Lower leg skin (tissue), 4 donors: ENCODE results near the gene C9orf152. TPM values are rescaled to one million over a fixed set of nuclear protein-coding genes. Genes with fewer than 3 reads are reported as not detected.

Experiments
- DNase-seq, 2 donors: peaks; one replicate each; pipeline ENCODE4 v3.0.0-alpha.2; 2019; ENCODE audit warnings: low spot score in 2 of 2
- H3K4me3 ChIP-seq: fragments of 200-600 bp; sonication (generic); 2 replicates; pipeline ENCODE4 v1.5.1; 2017; ENCODE audit warnings: mild to moderate bottlenecking, low read depth; ENCODE audit not compliant: poor library complexity, severe bottlenecking
- CTCF ChIP-seq, 3 donors: fragments of 450-650 bp; IDR thresholded peaks; one replicate each; pipeline ENCODE4 v1.5.1; 2016; ENCODE audit warnings: antibody characterized with exemption in 3 of 3, mild to moderate bottlenecking in 3 of 3, moderate library complexity in 2 of 3
- POLR2A ChIP-seq, 2 donors: fragments of 450-650 bp; IDR thresholded peaks; one replicate each; pipeline ENCODE4 v1.6.1; 2016 to 2017; ENCODE audit warnings: antibody characterized with exemption in 2 of 2, mild to moderate bottlenecking in 1 of 2, moderate library complexity in 1 of 2
- WGBS, 2 donors: methylation state at CpG; one replicate each; pipeline ENCODE4 v1.1.5; 2018; 5-methylcytosine and 5-hydroxymethylcytosine counted together
- intact Hi-C: fragments of 100-400 bp; cut with DNase I; formaldehyde crosslinking; loops from one replicate; pipeline ENCODE4 v1.15.0; 2023; ENCODE audit warnings: low total_unique reads
- total RNA-seq, 4 donors: library from RNA; depleted of rRNA; stranded (reverse); fragments of >200 nt; gene quantifications; one replicate each; pipeline ENCODE4 v1.1.0, GENCODE V29; 2016

The C9orf152 gene
- total RNA-seq, 4 donors from 2014 or later, result 4.1 to 15.7 (median 8.4) TPM

GRCh38 chr9:110173322-110173642, 34.7 kb downstream of the C9orf152 start:
- TF ChIP-seq CTCF (IDR thresholded peaks at IDR 0.05) (no peak), POLR2A (IDR thresholded peaks at IDR 0.05) (no peak)
- DNase-seq, result peak in 1 of 2 donors; percentile 43
- H3K4me3 ChIP-seq, result no peak overlapping the region
- intact Hi-C loops, result no loop called here
- 78% methylated on average over 7 of the region's 7 CpGs for WGBS, 2 donors

GRCh38 chr9:110170357-110171257, 37.4 kb downstream of the C9orf152 start:
- WGBS, 2 donors, result 88 to 89% methylated on average over 9 of the region's 9 CpGs
- no peak for DNase-seq
- no peak for TF ChIP-seq CTCF (IDR thresholded peaks at IDR 0.05)
- no peak for TF ChIP-seq POLR2A (IDR thresholded peaks at IDR 0.05)
- H3K4me3 ChIP-seq, result no peak overlapping the region
- intact Hi-C loops, result no loop called here

DNA sequence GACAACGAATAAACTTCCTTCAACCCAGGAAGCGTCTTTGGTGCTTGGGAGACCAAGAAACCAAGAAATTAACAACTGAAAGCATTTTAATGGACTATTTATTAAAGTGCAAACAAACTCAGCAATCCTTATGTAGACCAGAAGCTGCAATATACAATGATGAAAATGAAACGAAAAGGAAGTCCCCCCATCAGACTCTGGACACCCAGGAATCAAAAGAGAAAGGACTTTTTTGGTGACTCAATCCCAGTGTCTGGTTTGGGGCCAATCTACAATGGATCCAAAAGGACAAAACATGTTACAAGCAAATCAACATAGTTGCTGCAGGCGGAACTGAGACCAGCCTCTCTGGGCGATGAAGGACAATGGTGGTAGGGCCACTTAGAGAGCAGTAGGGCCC, 39.5 kb downstream of the C9orf152 start:
- TF ChIP-seq CTCF (IDR thresholded peaks at IDR 0.05) (no peak), POLR2A (IDR thresholded peaks at IDR 0.05) (no peak)
- H3K4me3 ChIP-seq, result no peak overlapping the region
- DNase-seq, result no peak
- intact Hi-C loops, result no loop called here
- 81 to 85% methylated on average over 5 of the region's 5 CpGs for WGBS, 2 donors

- WGBS, 2 donors, result 78 to 79% methylated on average over 4 of the region's 4 CpGs
- no peak for DNase-seq
- H3K4me3 ChIP-seq, result no peak overlapping the region
- intact Hi-C loops, result no loop called here
- no peak for TF ChIP-seq CTCF (IDR thresholded peaks at IDR 0.05)
- no peak for TF ChIP-seq POLR2A (IDR thresholded peaks at IDR 0.05)
Measured at GRCh38 chr9:110161940-110162339, 46.0 kb downstream of the C9orf152 start.

DNA sequence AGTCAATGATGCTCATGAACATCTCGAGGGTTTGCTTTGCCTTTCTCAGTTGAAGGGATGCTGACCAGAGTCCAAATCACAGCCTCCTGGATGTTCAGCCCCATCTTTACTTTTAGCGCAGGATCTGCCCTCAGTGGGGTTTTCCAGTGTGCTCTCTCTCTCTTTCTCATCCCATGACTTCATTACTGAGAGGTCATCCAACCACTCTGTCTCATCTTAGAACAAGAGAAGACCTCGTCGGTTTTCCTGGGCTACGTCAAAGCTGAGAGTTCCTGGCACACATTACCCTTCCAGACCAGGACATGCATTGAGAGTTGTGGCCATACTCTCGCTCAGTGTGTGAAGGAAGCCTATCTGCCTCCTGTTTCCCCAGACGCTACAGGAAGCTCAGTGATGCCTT, 47.3 kb downstream of the C9orf152 start:
- WGBS, 2 donors, result 86 to 94% methylated on average over 7 of the region's 7 CpGs
- no peak overlapping the region for H3K4me3 ChIP-seq
- intact Hi-C loops, result no loop called here
- DNase-seq, result no peak
- TF ChIP-seq CTCF (IDR thresholded peaks at IDR 0.05) (no peak), POLR2A (IDR thresholded peaks at IDR 0.05) (no peak)

DNA sequence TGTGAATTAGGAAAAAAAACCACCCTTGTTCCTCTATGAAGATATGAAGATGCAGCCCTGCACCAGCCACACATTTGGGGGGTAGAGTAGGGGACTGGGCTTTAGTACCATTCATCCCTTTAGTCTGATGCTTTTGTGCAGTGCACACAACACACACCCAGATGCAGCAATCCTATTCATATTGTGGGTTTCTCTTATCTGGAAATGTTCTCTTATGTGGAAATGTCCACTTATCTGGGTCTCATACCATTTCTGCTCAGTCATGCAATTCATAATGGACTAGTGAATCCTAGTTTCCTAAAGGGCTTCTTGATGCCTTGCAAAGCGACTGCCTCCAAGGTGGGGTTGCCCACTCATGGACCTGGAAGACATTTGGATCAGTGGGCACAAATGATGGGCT, 47.8 kb downstream of the C9orf152 start:
- TF ChIP-seq CTCF (IDR thresholded peaks at IDR 0.05) (no peak), POLR2A (IDR thresholded peaks at IDR 0.05) (no peak)
- DNase-seq, result no peak
- 95 to 100% methylated on average over 1 of the region's 1 CpG for WGBS, 2 donors
- no peak overlapping the region for H3K4me3 ChIP-seq
- intact Hi-C loops, result no loop called here
